ENCODE results near the gene SBK1.
A peak's percentile ranks its signal among the peaks of the same experiment; 100 is the strongest.

Gene SBK1

DNA sequence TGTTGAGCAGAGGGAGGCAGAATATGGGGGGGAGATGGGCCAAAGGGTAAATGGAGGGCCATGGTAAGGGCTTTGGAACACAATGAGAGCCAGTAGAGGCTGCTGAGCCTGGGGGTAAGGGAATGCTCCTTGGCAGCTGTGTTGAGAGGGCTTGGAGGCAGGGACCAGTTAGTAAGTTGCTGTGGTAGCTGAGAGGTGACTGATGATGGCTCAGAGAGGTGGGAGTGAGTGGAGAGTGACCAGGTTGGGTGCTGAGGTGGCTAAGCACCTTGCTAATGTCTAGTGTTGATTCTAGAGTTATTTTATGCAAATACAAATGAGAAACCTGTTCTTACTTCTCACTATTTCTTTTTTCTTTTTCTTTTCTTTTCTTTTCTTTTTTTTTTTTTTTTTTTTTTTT, 10.8 kb downstream of the SBK1 start:
- TF ChIP-seq, protein P1, sequence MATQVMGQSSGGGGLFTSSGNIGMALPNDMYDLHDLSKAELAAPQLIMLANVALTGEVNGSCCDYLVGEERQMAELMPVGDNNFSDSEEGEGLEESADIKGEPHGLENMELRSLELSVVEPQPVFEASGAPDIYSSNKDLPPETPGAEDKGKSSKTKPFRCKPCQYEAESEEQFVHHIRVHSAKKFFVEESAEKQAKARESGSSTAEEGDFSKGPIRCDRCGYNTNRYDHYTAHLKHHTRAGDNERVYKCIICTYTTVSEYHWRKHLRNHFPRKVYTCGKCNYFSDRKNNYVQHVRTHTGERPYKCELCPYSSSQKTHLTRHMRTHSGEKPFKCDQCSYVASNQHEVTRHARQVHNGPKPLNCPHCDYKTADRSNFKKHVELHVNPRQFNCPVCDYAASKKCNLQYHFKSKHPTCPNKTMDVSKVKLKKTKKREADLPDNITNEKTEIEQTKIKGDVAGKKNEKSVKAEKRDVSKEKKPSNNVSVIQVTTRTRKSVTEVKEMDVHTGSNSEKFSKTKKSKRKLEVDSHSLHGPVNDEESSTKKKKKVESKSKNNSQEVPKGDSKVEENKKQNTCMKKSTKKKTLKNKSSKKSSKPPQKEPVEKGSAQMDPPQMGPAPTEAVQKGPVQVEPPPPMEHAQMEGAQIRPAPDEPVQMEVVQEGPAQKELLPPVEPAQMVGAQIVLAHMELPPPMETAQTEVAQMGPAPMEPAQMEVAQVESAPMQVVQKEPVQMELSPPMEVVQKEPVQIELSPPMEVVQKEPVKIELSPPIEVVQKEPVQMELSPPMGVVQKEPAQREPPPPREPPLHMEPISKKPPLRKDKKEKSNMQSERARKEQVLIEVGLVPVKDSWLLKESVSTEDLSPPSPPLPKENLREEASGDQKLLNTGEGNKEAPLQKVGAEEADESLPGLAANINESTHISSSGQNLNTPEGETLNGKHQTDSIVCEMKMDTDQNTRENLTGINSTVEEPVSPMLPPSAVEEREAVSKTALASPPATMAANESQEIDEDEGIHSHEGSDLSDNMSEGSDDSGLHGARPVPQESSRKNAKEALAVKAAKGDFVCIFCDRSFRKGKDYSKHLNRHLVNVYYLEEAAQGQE (IDR thresholded peaks at IDR 0.05; ENCODE audit: insufficient read depth in 1 of 2, low read depth in 2 of 2, low read length in 2 of 2): no peak
- TF ChIP-seq POLR2AphosphoS5 (IDR thresholded peaks at IDR 0.05; ENCODE audit: low read depth, low read length) (no peak), FOXP2 (optimal IDR thresholded peaks at IDR 0.05; ENCODE audit: borderline replicate concordance, extremely low read depth, extremely low read length, insufficient read depth) (no peak), TAF1 (IDR thresholded peaks at IDR 0.05; ENCODE audit: borderline replicate concordance, insufficient read depth, low read length) (no peak), SIN3A (IDR thresholded peaks at IDR 0.05; ENCODE audit: borderline replicate concordance, insufficient read depth, low read length) (no peak)

GRCh38 chr16:28304214-28304613, 11.9 kb downstream of the SBK1 start:
- TF ChIP-seq FOXP2 (optimal IDR thresholded peaks at IDR 0.05; ENCODE audit: borderline replicate concordance, extremely low read depth, extremely low read length, insufficient read depth) (no peak), POLR2AphosphoS5 (IDR thresholded peaks at IDR 0.05; ENCODE audit: low read depth, low read length) (no peak), SIN3A (IDR thresholded peaks at IDR 0.05; ENCODE audit: borderline replicate concordance, insufficient read depth, low read length) (peak; percentile 34; the same call in 1 of the 2 replicates), TAF1 (IDR thresholded peaks at IDR 0.05; ENCODE audit: borderline replicate concordance, insufficient read depth, low read length) (no peak)
- TF ChIP-seq, protein P1 (IDR thresholded peaks at IDR 0.05; ENCODE audit: insufficient read depth in 1 of 2, low read depth in 2 of 2, low read length in 2 of 2): peak; percentile 94 to 98

GRCh38 chr16:28307936-28308335, 15.6 kb downstream of the SBK1 start:
- no peak for TF ChIP-seq TAF1 (IDR thresholded peaks at IDR 0.05; ENCODE audit: borderline replicate concordance, insufficient read depth, low read length)
- TF ChIP-seq, protein P1 (IDR thresholded peaks at IDR 0.05; ENCODE audit: insufficient read depth in 1 of 2, low read depth in 2 of 2, low read length in 2 of 2): no peak
- TF ChIP-seq FOXP2 (optimal IDR thresholded peaks at IDR 0.05; ENCODE audit: borderline replicate concordance, extremely low read depth, extremely low read length, insufficient read depth): no peak
- no peak for TF ChIP-seq SIN3A (IDR thresholded peaks at IDR 0.05; ENCODE audit: borderline replicate concordance, insufficient read depth, low read length)
- no peak for TF ChIP-seq POLR2AphosphoS5 (IDR thresholded peaks at IDR 0.05; ENCODE audit: low read depth, low read length)

- TF ChIP-seq FOXP2 (optimal IDR thresholded peaks at IDR 0.05; ENCODE audit: borderline replicate concordance, extremely low read depth, extremely low read length, insufficient read depth) (no peak), TAF1 (IDR thresholded peaks at IDR 0.05; ENCODE audit: borderline replicate concordance, insufficient read depth, low read length) (no peak), SIN3A (IDR thresholded peaks at IDR 0.05; ENCODE audit: borderline replicate concordance, insufficient read depth, low read length) (no peak)
Observed at GRCh38 chr16:28308794-28309584, 16.7 kb downstream of the SBK1 start.

GRCh38 chr16:28309811-28310311, 17.5 kb downstream of the SBK1 start:
- no peak for TF ChIP-seq POLR2AphosphoS5 (IDR thresholded peaks at IDR 0.05; ENCODE audit: low read depth, low read length)
- no peak for TF ChIP-seq TAF1 (IDR thresholded peaks at IDR 0.05; ENCODE audit: borderline replicate concordance, insufficient read depth, low read length)
- TF ChIP-seq SIN3A (IDR thresholded peaks at IDR 0.05; ENCODE audit: borderline replicate concordance, insufficient read depth, low read length): no peak
- TF ChIP-seq, protein P1 (IDR thresholded peaks at IDR 0.05; ENCODE audit: insufficient read depth in 1 of 2, low read depth in 2 of 2, low read length in 2 of 2): no peak
- TF ChIP-seq FOXP2 (optimal IDR thresholded peaks at IDR 0.05; ENCODE audit: borderline replicate concordance, extremely low read depth, extremely low read length, insufficient read depth): no peak

Data from PFSK-1 (cell line).